Measurements from ENCODE around the gene AHDC1.
"Not testable (repeated sequence)": the region's sequence is repeated elsewhere in the genome, so short reads cannot be mapped to it uniquely, and the experiment has no call there.

Gene AHDC1, protein sequence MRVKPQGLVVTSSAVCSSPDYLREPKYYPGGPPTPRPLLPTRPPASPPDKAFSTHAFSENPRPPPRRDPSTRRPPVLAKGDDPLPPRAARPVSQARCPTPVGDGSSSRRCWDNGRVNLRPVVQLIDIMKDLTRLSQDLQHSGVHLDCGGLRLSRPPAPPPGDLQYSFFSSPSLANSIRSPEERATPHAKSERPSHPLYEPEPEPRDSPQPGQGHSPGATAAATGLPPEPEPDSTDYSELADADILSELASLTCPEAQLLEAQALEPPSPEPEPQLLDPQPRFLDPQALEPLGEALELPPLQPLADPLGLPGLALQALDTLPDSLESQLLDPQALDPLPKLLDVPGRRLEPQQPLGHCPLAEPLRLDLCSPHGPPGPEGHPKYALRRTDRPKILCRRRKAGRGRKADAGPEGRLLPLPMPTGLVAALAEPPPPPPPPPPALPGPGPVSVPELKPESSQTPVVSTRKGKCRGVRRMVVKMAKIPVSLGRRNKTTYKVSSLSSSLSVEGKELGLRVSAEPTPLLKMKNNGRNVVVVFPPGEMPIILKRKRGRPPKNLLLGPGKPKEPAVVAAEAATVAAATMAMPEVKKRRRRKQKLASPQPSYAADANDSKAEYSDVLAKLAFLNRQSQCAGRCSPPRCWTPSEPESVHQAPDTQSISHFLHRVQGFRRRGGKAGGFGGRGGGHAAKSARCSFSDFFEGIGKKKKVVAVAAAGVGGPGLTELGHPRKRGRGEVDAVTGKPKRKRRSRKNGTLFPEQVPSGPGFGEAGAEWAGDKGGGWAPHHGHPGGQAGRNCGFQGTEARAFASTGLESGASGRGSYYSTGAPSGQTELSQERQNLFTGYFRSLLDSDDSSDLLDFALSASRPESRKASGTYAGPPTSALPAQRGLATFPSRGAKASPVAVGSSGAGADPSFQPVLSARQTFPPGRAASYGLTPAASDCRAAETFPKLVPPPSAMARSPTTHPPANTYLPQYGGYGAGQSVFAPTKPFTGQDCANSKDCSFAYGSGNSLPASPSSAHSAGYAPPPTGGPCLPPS (N-terminal part only)

DNA sequence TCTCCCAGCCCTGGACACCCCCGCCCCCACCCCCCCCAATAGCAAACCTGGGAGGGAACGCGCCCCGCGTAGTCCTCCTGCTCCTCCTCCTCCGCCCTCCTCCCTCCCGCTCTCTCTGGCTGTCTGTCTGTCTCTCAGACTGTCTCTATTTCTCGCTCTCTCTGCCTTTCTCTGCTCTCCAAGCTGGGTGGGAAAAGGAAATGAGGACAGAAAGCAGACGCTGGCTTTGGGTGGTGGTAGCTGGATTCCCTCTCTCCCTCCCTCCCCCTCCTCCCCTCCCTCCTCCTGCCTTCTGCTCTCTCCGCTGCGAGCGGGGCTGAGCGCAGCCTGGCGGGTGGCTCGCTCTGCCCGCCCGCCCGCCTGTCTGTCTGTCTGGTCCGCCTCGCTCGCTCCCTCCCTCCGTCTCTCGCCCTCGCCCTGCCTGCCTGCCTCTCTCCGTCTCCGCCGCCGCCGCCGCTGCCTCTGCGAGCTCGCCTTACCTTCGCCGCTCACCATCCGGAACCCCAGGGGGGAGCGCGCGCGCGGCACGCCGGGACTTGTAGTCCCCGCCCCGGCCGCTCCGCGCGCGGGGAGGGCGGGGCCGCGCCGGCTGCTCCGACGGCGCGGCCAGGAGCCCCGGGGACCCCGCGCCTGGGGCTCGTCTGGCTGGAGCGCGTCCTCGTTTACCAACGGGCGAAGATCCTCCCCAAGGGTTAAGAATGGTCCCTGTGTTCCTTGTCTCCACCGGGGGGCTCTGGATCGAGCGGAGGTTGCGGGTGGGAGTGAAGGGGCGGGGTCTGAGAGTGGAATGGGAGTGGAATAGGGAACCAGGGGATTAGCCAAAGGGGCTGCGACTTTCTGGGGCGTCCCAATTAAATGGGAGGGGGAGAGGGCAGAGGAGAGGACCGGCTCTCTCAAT lies at the start of gene AHDC1:
Gene AHDC1 (minus strand): TSS at position 464 of the 898 bp plus-strand sequence. CDS start 52,029 bp downstream, outside the sequence.
- peak; percentile 94 for DNase-seq

DNA sequence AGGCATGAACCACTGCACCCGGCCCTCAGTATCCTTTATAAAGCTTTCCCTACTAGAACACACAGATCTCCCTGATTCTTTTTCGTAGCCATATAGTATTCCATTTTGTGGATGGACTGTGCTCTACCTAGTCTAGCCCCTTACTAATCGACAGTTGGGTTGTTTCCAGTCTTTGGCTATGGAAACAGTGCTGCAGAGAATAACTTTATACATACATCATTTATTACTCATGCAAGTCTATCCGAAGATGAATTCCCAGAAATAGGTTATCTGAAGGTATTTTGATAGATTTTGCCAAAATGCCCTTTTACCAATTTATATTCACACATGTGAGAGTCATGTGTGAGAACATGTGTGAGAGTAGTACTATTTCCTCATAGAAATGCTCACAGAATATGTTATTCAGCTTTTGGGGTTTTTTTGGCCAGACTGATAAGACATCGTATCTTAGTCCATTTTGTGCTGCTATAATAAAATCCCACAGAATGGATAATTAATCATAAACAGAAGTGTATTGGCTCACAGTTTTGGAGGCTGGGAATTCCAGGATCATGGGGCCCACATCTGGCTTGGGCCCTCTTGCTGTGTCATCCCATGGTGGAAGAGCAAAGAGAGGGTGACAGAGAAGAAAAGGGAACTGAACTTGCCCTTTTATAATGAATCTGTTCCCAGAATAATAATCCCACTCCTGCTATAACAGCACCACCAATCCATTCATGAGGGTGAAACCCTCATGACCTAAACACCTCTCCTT lies 48.3 kb upstream of the AHDC1 start:
- DNase-seq = no peak

DNA sequence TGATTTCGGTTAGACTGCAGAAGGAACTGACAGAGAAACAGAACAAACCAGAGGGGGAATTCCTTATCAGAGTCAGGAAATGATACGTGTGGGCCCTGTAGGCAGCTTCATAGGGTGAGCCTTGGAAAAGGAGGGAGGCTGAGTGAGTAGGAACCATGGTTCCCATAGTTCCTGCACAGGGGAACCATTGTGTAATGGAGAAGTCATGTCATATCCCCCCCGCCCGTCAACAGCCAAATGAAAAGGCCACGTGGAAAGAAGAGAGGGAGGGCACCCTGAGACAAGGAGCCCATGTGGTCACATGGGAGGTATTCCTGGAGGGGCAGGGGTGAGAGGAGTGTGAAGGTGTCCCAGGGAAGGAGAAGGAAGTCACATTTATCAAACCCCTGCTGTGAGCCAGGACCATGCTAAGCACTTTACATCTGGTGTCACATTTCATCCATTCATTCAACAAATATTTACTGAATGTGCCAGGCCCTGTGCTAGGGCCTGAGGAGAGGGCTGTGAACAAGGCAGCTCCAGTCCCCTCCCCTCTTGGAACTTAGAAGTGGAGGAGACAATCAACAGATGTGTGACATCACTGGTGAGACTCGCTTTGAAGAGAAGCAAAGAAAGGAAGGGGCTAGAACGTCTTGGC lies 46.7 kb upstream of the AHDC1 start:
- no peak for DNase-seq

GRCh38 chr1:27650171-27650538 lies 46.2 kb upstream of the AHDC1 start:
- no peak for DNase-seq

GRCh38 chr1:27649306-27649635 lies 45.3 kb upstream of the AHDC1 start:
- DNase-seq = no peak

- DNase-seq = no peak
Measured at GRCh38 chr1:27648602-27649305, 44.8 kb upstream of the AHDC1 start.

DNA sequence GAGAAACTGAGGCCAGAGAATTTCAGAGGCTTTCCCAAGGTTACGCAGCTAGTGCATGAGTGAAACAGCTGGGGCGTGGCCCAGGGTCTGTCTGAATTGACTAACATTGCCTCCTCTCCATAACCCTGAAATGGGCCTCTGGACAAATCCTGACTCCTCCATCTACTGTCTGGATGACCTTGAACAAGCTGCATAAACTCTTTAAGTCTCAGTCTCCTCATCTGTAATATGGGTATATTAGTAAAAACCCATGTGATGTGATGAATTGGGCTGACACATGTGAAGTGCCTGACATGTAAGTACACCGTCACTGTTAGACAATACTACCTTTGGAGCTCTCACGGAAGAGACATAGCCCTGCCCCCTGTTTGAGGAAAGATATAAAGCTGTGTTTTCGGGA lies 43.4 kb upstream of the AHDC1 start:
- DNase-seq = no peak

GRCh38 chr1:27646676-27647075 lies 42.7 kb upstream of the AHDC1 start:
- no peak for DNase-seq

GRCh38 chr1:27645071-27645415 lies 41.1 kb upstream of the AHDC1 start:
- no peak for DNase-seq

DNA sequence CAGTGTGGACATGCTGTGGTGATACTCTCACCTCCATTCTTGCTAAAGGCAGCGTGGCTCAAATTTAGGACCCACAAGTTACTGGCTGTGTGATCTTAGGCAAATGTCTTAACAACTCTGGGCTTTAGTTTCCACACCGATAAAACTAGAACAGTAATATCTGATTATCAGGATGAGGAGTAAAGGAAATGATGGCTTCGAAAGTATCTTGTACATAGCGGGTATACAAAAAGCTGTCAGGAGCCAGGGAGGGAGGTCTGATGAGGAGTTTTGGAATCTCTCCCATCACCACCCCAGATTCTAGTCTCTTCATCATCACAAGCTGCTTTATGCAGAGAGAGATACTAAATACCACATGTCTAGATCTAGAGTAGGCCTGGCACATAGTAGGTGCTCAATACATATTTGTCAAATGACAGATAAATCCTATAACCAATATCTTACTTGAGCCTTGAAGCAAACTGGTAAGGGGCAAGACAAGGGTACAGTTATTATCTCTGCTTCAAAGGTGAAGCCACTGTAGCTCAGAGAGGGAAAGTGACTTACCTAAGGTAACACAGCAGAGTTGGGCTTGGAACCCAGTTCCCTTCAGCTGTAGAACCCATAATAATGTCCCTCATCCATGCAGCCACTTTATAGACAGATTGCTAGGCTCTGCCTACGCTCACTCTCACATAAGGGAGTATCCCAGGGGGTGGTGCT lies 40.6 kb upstream of the AHDC1 start:
- DNase-seq = no peak

DNA sequence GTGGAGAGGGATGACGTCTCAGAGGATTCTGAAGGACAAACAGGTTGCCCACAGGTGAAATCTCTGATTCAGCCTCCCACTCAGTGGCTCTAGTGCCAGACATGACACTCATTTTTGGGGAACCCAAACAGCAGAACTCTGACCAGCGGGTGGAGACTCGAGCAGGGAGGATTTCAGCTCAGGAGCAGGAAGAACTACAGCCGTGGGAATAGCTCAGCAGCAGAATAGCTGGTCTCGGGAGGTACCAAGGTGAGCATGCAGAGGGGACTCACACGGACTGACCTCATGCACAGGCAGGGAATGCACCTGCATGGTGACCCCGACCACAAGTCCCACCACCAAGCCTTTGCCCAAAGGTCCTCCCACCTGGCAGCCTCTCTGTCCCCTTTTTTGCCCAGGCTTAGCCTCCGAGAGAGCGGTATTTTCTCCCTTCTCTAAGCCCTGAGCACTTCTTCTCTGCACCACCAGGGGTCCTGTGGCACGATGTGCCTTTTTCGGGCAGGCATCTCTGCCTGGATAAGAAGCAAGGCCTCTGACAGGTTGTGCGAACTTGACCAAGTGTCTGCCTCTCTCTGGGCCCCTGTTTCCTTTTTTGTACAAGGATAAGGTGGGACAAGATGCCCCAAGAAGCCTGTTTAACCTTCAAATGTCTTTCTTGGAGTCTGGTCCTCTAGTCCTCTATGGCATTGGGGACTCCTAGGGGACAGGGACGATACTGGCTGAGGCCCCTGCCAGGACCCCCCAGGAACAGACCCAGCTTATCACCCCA lies 39.8 kb upstream of the AHDC1 start:
- DNase-seq = peak; percentile 78

DNA sequence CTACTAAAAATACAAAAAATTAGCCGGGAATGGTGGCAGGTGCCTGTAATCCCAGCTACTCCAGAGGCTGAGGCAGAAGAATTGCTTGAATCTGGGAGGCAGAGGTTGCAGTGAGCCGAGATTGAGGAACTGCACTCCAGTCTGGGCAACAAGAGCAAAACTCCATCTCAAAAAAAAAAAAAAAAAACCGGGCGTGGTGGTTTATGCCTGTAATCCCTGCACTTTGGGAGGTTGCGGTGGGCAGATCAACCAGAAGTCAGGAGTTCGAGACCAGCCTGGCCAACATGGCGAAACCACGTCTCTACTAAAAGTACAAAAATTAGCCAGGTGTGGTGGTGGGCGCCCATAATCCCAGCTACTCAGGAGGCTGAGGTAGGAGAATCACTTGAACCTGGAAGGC lies 36.6 kb upstream of the AHDC1 start:
- DNase-seq = not testable (repeated sequence)

DNA sequence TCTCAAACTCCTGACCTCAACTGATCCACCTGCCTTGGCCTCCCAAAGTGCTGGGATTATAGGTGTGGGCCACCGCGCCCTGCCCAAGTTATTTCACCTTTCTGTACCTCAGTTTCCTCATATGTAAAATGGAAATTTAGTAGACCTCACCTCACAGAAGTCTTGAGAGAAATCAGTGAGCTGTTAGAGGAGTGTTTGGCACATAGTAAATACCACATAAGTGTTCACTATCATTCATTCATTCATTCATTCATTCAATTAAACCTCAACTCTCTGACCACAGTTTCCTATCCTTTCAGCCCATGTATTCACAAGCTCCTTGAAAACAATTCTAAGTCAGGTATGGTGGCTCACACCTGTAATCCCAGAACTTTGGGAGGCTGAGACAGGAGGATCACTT lies 34.9 kb upstream of the AHDC1 start:
- DNase-seq = no peak

DNA sequence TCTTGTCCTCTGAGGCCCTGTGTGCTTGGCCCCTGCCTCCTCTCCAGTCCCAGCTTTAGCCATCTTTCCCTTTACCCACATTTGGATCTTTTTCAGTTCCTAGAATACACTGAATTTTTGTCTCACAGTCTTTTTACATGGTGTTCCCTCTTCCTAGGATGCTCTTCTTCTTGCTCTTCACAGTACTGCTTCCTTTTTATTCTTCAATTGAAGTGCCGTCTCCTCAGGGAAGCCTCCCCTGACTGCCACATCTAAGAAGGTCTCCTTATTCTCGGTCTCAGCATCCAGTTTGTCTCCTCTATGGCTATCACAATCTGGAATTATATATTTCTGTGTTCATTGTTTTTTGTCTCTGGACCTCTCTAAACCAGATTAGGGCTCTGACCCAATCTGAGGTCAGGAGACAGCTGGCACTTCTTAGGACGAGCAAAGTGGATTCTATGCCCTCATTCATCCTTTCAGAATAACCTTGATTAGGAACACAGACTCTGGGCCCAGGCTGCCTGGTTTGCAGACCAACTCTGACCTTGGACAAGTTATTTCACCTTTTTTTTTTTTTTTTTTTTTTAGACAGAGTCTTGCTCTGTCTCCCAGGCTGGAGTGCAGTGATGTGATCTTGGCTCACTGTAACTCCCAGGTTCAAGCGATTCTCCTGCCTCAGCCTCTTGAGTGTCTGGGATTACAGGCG lies 34.2 kb upstream of the AHDC1 start:
- DNase-seq = no peak

GRCh38 chr1:27635396-27636142 lies 31.6 kb upstream of the AHDC1 start:
- no peak for DNase-seq

- DNase-seq = no peak
Measured at GRCh38 chr1:27634985-27635367, 31.0 kb upstream of the AHDC1 start, which contains the start of gene FGR. Gene FGR (minus strand): TSS chr1:27635185. CDS start chr1:27623916, 11,269 bp downstream.

GRCh38 chr1:27634177-27634984 lies 30.4 kb upstream of the AHDC1 start:
- peak; percentile 51 for DNase-seq

All from stimulated activated CD4-positive, alpha-beta T cell treated with anti-CD3 and anti-CD28 coated beads, Interleukin-15, amount 100 ng/mL, for 24 hours (primary cell).